Neutrophil (primary cell): ENCODE measurements around the gene C2CD2L.

Experiments used
- H3K27ac ChIP-seq: fragments of 200-600 bp; sonication (generic); 2 replicates; pipeline ENCODE4 v1.5.1; 2016; ENCODE audit warnings: mild to moderate bottlenecking, moderate library complexity
- H3K27me3 ChIP-seq: fragments of 200-600 bp; sonication (generic); 2 replicates; pipeline ENCODE4 v1.6.0; 2016; ENCODE audit warnings: mild to moderate bottlenecking
- H3K36me3 ChIP-seq: fragments of 200-600 bp; sonication (generic); 2 replicates; pipeline ENCODE4 v1.5.1; 2017
- H3K4me1 ChIP-seq, 2 experiments: fragments of 200-600 bp in 1 of 2; sonication (generic) in 1 of 2; 1 replicate in 1 of 2; 2 replicates in 1 of 2; pipeline versions ENCODE4 v1.5.1 to v1.6.1; 2013 to 2016; ENCODE audit warnings: low read depth in 1 of 2, low read length in 1 of 2, mild to moderate bottlenecking in 1 of 2, moderate library complexity in 1 of 2; ENCODE audit not compliant: control insufficient read depth in 1 of 2, insufficient read depth in 1 of 2
- H3K4me3 ChIP-seq, 2 experiments: fragments of 200-600 bp in 1 of 2; sonication (generic) in 1 of 2; 1 replicate in 1 of 2; 2 replicates in 1 of 2; pipeline ENCODE4 v1.5.1; 2013 to 2016; ENCODE audit warnings: low read depth in 1 of 2, low read length in 1 of 2, mild to moderate bottlenecking in 1 of 2, moderate library complexity in 1 of 2
- H3K9me3 ChIP-seq: fragments of 200-600 bp; sonication (generic); 2 replicates; pipeline ENCODE4 v1.5.1; 2016
- CTCF ChIP-seq: fragments of 200-600 bp; sonication (generic); IDR thresholded peaks from 2 replicates; pipeline ENCODE4 v1.5.1; 2016; ENCODE audit warnings: antibody characterized with exemption

C2CD2L gene

DNA sequence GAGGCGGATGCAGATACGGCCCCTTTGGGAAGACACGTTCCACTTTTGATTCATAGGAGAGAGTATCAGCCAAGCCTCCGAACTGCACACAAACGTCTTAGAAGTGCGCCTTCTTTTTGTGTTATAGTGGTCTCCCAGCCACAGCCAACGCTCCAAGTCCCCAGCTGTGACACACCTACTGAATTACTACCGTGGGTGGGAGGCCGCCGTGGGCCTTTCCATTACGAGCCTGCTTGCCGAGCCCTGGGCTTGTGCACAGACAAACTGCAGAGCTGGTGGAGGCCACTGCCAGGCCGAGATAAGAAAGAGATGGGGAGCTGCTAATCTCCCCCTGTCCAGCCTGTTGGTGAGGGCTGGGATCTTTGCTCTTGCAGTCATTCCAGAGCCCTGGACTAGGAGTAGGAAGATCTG lies 21.7 kb upstream of the C2CD2L start:
- peaks cover 23% of the 10 kb centered on the region for H3K36me3 ChIP-seq
- no peaks in the 10 kb centered on the region for H3K9me3 ChIP-seq
- peak overlapping the region; percentile 90 to 91 for H3K4me3 ChIP-seq
- H3K27me3 ChIP-seq: no peaks in the 10 kb centered on the region
- peak overlapping the region; percentile 81 for H3K27ac ChIP-seq
- no peak for TF ChIP-seq CTCF
- peaks cover 37 to 39% of the 10 kb centered on the region in 2 experiments for H3K4me1 ChIP-seq

GRCh38 chr11:119087123-119087522 lies 20.0 kb upstream of the C2CD2L start:
- TF ChIP-seq CTCF: no peak
- Histone ChIP-seq H3K27me3 (no peaks in the 10 kb centered on the region), H3K9me3 (no peaks in the 10 kb centered on the region), H3K4me3 (no peak overlapping the region), H3K27ac (no peak overlapping the region), H3K4me1 (peaks cover 52 to 56% of the 10 kb centered on the region in 2 experiments), H3K36me3 (peaks cover 6% of the 10 kb centered on the region)

GRCh38 chr11:119087747-119088241 lies 19.4 kb upstream of the C2CD2L start:
- no peak for TF ChIP-seq CTCF
- Histone ChIP-seq H3K4me1 (peaks cover 59 to 62% of the 10 kb centered on the region in 2 experiments), H3K9me3 (no peaks in the 10 kb centered on the region), H3K27ac (no peak overlapping the region), H3K4me3 (no peak overlapping the region), H3K36me3 (no peaks in the 10 kb centered on the region), H3K27me3 (no peaks in the 10 kb centered on the region)

DNA sequence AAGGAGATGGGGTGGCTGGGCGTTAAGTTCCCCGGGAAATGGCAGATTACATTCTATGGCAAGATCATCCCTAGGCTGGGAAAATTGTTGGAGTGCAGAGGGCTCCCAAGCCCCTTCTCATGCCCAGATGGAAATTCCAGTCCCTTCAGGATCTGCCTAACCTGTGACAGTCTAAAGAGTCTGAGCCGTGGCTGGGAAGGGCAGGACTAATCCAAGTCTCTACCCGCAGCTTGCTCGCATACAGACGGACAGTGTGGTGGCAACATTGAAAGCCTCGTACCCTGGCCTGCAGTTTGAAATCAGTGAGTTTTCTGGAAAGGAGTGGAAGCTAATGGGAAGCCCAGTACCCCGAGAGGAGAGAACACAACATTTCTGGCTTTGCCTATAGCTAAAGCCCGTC lies 18.7 kb upstream of the C2CD2L start:
- Histone ChIP-seq H3K27me3 (no peaks in the 10 kb centered on the region), H3K9me3 (no peaks in the 10 kb centered on the region), H3K4me1 (peaks cover 65 to 68% of the 10 kb centered on the region in 2 experiments), H3K4me3 (no peak overlapping the region), H3K27ac (no peak overlapping the region), H3K36me3 (no peaks in the 10 kb centered on the region)
- TF ChIP-seq CTCF: no peak

GRCh38 chr11:119089319-119089718 lies 17.8 kb upstream of the C2CD2L start:
- H3K36me3 ChIP-seq: no peaks in the 10 kb centered on the region
- no peak for TF ChIP-seq CTCF
- H3K4me3 ChIP-seq: no peak overlapping the region
- peak overlapping the region; percentile 70 for H3K27ac ChIP-seq
- H3K4me1 ChIP-seq: peaks cover 73 to 75% of the 10 kb centered on the region in 2 experiments
- no peaks in the 10 kb centered on the region for H3K27me3 ChIP-seq
- no peaks in the 10 kb centered on the region for H3K9me3 ChIP-seq

DNA sequence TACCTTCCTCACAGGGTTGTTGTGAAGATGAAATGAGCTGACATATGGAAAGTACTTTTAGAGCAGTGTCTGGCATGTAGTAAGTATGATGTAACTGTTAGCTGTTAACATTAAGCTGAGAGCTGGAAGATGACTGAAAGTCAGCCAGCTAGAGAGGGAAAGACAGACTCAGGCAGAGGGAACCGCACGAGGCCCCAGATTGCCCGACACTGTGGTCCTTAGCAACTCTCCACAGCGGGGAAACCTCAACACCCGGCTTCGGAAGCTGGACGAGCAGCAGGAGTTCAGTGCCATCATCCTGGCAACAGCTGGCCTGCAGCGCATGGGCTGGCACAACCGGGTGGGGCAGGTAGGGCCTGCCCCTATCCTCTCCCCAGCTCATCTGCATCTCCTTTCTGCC lies 16.0 kb upstream of the C2CD2L start:
- Histone ChIP-seq H3K27me3 (no peaks in the 10 kb centered on the region), H3K27ac (peak overlapping the region; percentile 70), H3K36me3 (no peaks in the 10 kb centered on the region)

More for the DNA sequence above, 16.0 kb upstream of the C2CD2L start:
- Histone ChIP-seq H3K4me3 (peak overlapping the region in 1 of 2 experiments; percentile 20), H3K4me1 (peaks cover 68 to 70% of the 10 kb centered on the region in 2 experiments), H3K9me3 (no peaks in the 10 kb centered on the region)
- no peak for TF ChIP-seq CTCF
